ENCODE data around the gene TRIM6. TPM values are rescaled to one million over a fixed set of nuclear protein-coding genes. Genes with fewer than 3 reads are reported as not detected.
"Not testable (repeated sequence)": the region's sequence is repeated elsewhere in the genome, so short reads cannot be mapped to it uniquely, and the experiment has no call there.

TRIM6 gene
- total RNA-seq, 2 donors from 2014 or later = 0.35 to 0.82 TPM

- Histone ChIP-seq H3K4me3 (no peak overlapping the region), H3K9ac (ENCODE audit: low read depth in 2 of 2, low read length in 2 of 2) (no peak overlapping the region), H3K9me3 (no peaks in the 10 kb centered on the region), H3K36me3 (no peaks in the 10 kb centered on the region), H3K27ac (no peak overlapping the region), H3K27me3 (no peaks in the 10 kb centered on the region), H3K4me1 (no peaks in the 10 kb centered on the region)
- DNase-seq = no peak
- intact Hi-C loops (cut with DNase I) = no loop called here
- TF ChIP-seq CTCF (IDR thresholded peaks at IDR 0.05) = no peak
Measured at GRCh38 chr11:5593146-5593545, 3.3 kb upstream of the TRIM6 start.

GRCh38 chr11:5597953-5598352 is 1.5 kb downstream of the TRIM6 start:
- no peak overlapping the region for H3K9ac ChIP-seq (ENCODE audit: low read depth in 2 of 2, low read length in 2 of 2)
- intact Hi-C loops (cut with DNase I) = no loop called here
- no peak overlapping the region for H3K4me3 ChIP-seq

DNA sequence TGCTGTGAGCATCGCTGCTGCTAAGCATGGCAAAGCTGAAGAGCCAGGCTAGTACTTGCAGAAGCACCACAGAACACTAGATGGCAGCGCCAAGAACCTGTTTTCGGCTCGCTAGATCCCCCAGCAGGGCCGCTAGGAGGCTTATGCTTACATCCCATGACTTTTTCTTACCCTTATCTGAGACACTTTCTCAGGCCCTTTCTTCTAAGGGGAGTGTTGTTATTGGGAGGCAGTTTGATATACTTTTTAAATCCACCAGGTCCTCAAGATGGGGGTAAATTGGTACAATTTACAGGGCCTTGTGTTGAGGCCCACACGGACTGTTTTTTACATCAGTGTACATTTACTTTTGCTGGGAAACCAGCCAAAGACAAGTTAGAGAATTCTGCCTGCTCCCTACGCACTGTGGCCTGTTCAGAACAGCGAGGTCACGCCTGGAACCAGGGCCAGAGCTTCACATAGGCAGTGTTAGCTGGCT is 4.0 kb downstream of the TRIM6 start:
- Histone ChIP-seq H3K27me3 (no peaks in the 10 kb centered on the region), H3K9ac (ENCODE audit: low read depth in 2 of 2, low read length in 2 of 2) (no peak overlapping the region), H3K36me3 (no peaks in the 10 kb centered on the region), H3K4me1 (no peaks in the 10 kb centered on the region), H3K9me3 (no peaks in the 10 kb centered on the region), H3K27ac (no peak overlapping the region), H3K4me3 (no peak overlapping the region)
- intact Hi-C loops (cut with DNase I) = loop anchor here (2.0 kb wide), 1 partner anchor 208 kb away; the partner anchor contains the start of gene OR52N2
- DNase-seq = peak; percentile 63
- TF ChIP-seq CTCF (IDR thresholded peaks at IDR 0.05) = peak; percentile 79

More at GRCh38 chr11:5597953-5598352, 1.5 kb downstream of the TRIM6 start:
- H3K9me3 ChIP-seq = no peaks in the 10 kb centered on the region
- H3K27me3 ChIP-seq = no peaks in the 10 kb centered on the region
- H3K36me3 ChIP-seq = no peaks in the 10 kb centered on the region
- H3K27ac ChIP-seq = no peak overlapping the region
- no peak for TF ChIP-seq CTCF (IDR thresholded peaks at IDR 0.05)
- H3K4me1 ChIP-seq = no peaks in the 10 kb centered on the region
- DNase-seq = no peak

DNA sequence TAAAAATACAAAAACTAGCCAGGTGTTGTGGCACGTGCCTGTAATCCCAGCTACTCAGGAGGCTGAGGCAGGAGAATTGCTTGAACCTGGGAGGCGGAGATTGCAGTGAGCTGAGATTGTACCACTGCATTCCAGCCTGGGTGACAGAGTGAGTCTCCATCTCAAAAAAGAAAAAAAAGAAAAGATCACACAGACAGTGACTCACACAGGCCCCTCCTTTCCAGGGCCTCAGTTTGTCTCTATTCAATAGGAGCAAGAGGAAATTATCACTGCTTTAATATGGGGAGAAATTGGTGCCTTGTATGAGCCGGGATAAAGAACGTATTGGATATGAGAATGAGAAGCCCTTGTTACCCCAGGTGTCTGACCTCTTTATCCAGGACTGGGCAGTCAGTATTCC is 6.4 kb downstream of the TRIM6 start:
- H3K27me3 ChIP-seq; H3K4me3 ChIP-seq; H3K9me3 ChIP-seq; H3K9ac ChIP-seq (ENCODE audit: low read depth in 2 of 2, low read length in 2 of 2); H3K27ac ChIP-seq; H3K4me1 ChIP-seq; H3K36me3 ChIP-seq; DNase-seq; intact Hi-C loops (cut with DNase I): not testable (repeated sequence)

DNA sequence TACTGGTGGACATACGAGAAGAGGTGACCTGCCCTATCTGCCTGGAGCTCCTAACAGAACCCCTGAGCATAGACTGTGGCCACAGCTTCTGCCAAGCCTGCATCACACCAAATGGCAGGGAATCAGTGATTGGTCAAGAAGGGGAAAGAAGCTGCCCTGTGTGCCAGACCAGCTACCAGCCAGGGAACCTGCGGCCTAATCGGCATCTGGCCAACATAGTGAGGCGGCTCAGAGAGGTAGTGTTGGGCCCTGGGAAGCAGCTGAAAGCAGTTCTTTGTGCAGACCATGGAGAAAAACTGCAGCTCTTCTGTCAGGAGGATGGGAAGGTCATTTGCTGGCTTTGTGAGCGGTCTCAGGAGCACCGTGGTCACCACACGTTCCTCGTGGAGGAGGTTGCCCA is 6.9 kb downstream of the TRIM6 start:
- TF ChIP-seq CTCF (IDR thresholded peaks at IDR 0.05) = no peak
- no peaks in the 10 kb centered on the region for H3K36me3 ChIP-seq
- no peak overlapping the region for H3K4me3 ChIP-seq
- no peaks in the 10 kb centered on the region for H3K4me1 ChIP-seq
- no peak for DNase-seq
- no peaks in the 10 kb centered on the region for H3K27me3 ChIP-seq
- intact Hi-C loops (cut with DNase I) = no loop called here
- no peaks in the 10 kb centered on the region for H3K9me3 ChIP-seq
- no peak overlapping the region for H3K9ac ChIP-seq (ENCODE audit: low read depth in 2 of 2, low read length in 2 of 2)
- no peak overlapping the region for H3K27ac ChIP-seq

GRCh38 chr11:5604896-5605295 is 8.5 kb downstream of the TRIM6 start:
- H3K4me1 ChIP-seq = no peaks in the 10 kb centered on the region
- intact Hi-C loops (cut with DNase I) = no loop called here
- no peak for TF ChIP-seq CTCF (IDR thresholded peaks at IDR 0.05)
- H3K9ac ChIP-seq (ENCODE audit: low read depth in 2 of 2, low read length in 2 of 2) = no peak overlapping the region
- H3K36me3 ChIP-seq = no peaks in the 10 kb centered on the region
- H3K4me3 ChIP-seq = no peak overlapping the region
- no peak overlapping the region for H3K27ac ChIP-seq
- DNase-seq = no peak
- H3K27me3 ChIP-seq = no peaks in the 10 kb centered on the region
- no peaks in the 10 kb centered on the region for H3K9me3 ChIP-seq
